ENCODE data around the gene SLC6A6.
A peak's percentile ranks its signal among the peaks of the same experiment; 100 is the strongest.

Gene SLC6A6

DNA sequence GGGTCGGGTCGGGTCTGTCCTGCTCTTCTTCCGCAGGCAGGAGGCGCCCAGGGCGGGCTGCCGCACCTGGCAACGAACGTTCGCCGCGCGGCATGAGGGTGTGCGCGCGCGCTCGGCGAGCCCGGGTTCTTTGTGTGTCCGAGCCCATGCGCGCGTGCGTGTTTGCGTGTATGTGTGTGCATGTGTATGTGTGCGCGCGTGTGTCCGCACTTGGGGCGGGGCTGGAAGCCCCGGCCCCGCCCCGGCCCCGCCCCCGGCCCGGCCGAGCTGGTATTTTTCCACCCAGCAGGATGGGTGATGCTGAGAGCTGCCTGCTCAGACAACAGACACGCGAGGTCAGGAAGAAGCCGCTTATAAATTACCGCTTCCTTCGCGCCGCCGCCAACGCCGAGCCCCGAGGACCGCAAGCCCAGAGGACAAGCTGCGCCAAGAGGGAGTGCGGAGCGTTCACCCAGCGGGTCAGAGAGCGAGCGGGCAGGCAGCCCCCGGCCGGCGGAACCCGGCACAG, at the start of gene SLC6A6:
TSS of gene SLC6A6 (plus strand) at position 303 of the 508 bp plus-strand sequence. CDS start 41,029 bp downstream, outside the sequence.
- DNase-seq = peak; percentile 79

GRCh38 chr3:14353502-14353901, 48.9 kb upstream of the SLC6A6 start:
- no peak for DNase-seq

DNA sequence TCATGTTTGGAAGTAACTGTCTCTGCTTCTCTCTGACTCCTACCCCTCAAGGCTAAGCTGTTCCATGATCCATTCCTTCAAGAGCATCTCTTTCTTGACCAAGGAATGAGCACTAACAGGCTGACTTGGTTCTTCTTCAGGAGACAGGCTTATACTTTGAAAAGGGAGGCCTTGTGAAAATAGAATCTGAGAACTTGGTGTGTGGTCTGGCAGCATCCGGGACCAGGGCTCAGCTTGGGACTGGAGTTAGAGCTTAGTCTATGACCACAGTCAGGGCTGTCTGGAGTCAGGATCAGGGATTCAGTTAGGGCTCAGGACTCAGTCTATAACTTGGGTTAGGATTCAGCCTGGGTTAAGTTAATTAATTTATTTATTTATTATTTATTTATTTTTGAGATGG, 44.9 kb upstream of the SLC6A6 start:
- DNase-seq = no peak

DNA sequence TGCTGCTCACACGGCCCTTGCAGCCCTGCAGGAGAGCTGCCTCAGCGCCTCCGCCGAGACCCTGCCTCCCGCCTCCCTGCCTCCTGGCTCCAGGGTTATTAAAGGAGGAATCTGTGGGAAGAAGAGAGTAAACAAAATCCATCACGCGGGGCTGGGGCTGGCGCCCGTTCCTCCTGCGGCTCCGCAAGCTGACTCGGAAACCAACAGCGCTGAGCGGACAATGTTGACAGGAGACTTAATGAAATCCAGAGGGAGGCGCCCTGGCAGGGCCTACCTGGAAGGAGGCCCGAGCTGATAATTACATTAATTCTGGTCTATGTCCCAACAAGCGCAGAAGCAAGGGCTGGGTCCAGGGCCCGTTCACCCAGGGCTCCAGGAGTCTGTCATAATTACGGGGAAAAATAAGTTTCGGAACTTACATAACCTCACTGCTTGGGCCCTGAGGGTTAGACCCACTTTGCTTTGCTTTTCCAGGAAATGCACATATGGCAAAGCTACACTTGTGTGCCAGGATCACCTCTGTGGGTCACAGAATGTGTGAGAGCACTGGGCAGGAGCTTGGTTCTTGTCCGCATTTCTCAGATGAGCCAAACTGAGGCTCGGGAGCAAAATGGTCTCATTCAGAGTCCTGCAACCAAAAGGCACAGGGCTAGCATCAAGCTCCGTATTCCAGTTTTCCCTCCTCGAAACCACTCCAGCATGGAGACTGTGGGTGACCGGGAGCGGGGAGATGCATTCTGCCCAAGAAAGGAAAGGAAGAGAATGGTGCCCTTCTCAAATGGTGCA, 43.8 kb upstream of the SLC6A6 start:
- DNase-seq = no peak

- no peak for DNase-seq
These were observed 43.1 kb upstream of the SLC6A6 start for GRCh38 chr3:14359348-14359747.

DNA sequence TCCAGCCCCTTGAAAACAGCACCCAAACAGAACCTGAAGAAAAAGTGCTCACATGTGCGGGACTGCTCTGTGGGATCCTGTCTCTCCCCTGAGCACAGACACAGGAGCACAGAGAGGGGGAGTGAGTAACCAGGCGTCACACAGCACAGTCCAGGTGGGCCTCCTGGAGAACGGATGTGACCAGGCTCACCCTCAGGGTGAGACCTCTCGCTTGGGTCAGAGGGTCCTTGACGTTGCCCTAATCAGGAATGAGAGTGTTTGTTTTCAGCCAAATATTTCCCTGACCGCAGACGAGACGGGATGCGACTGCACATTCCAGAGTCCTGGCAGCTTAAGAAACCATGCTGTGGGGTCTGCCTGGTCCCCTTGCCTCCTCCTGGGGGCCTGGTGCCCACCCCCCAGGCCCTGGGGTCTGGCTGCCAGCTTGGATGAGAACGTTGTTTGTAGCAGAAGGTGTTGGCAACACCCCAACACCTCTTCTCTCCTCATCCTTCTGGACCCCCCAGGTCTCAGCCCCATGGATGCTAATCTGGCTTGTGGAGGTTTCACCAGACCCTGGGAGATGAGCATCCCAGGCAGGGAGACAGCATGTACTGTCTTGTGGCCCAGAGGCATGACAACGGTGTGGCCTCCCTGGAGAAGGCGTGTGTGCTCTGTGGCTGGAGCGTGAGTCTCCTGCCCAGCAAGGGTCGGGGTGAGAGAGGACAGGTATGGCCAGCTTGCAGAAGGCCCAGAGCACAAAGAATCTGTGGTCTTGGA, 42.1 kb upstream of the SLC6A6 start:
- no peak for DNase-seq

DNA sequence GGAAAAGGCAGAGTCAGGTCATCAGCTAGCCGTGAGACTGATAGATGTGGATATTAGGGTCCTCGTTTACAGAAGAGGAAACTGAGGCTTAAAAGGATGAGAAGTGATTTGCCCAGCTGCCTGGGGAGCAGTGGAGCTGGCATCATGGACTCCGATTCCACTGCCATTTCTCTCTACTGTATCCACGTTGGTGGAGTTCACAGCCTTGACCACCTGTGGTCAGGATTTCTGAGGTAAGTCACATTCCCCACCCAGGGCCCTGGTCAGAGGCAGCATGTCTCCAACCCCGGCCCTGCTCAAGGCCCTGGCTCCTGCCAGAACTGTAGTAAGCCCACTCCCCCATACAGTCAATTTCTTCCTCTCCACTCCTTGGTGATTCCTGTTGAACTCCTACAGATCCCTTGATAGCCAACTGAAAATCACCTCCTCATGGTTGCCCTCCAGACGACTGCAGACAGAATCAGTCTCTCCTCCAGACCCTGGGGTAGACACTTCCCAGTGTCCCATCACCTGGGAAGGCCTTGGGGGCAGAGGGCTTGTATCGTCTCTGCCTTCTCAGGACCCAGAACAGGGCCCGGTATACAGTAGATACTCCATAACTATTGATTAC, 41.2 kb upstream of the SLC6A6 start:
- DNase-seq = no peak

GRCh38 chr3:14362890-14363289, 39.5 kb upstream of the SLC6A6 start:
- no peak for DNase-seq

- DNase-seq = no peak
These were observed 39.0 kb upstream of the SLC6A6 start for GRCh38 chr3:14363379-14363778.

GRCh38 chr3:14363991-14364390, 38.4 kb upstream of the SLC6A6 start:
- no peak for DNase-seq

DNA sequence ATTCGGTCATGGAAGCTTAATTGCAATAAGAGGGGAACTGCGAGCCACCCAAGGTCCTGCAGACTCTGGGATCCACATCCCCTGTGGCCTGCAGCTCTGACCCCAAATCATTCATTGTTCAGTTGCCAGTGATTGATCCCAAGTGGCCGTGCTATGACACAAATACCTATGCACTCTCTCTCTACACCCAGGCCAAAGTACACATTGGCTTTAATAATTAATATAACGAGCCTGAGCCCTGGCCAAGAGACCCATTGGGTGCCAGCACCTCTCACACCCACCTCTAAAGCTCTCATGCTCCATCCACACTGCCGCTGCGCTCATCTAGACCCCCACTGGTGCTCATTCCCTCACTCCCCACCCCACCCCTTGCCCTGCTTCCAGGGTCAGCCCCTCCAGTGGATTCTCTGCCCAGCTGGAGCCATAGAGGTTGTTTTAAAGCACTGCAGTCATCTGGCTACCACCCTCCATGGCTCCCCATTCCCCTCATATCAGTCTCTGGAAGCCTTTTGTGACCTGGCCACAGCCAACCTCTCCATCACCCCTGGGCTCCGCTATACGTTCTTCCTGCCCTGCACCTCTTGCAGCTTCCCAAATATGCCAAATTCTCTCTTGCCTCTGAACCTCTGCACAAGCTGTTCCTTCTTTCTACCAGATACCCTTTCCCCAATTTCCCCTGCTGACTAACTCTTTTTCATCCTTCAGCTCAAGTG, 37.7 kb upstream of the SLC6A6 start:
- no peak for DNase-seq

DNA sequence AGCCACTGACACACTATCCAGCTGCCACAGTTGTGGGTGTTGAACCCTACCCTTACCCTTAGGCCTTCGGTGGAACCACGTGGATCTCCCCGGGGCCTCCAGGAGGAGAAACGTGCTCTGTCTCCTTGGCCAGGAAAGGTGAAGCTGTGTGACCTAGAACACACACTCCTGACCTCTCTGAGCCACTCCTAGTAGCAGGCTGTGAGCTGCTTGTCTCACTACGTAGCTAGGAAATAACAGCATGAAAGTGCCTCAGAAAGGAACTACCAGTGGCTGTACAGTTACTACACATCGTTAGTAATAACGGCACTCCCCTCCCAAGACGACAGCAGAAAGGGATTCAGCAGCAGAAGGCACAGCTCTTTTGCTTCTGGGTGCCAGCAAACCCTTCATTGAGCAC, 36.2 kb upstream of the SLC6A6 start:
- no peak for DNase-seq

DNA sequence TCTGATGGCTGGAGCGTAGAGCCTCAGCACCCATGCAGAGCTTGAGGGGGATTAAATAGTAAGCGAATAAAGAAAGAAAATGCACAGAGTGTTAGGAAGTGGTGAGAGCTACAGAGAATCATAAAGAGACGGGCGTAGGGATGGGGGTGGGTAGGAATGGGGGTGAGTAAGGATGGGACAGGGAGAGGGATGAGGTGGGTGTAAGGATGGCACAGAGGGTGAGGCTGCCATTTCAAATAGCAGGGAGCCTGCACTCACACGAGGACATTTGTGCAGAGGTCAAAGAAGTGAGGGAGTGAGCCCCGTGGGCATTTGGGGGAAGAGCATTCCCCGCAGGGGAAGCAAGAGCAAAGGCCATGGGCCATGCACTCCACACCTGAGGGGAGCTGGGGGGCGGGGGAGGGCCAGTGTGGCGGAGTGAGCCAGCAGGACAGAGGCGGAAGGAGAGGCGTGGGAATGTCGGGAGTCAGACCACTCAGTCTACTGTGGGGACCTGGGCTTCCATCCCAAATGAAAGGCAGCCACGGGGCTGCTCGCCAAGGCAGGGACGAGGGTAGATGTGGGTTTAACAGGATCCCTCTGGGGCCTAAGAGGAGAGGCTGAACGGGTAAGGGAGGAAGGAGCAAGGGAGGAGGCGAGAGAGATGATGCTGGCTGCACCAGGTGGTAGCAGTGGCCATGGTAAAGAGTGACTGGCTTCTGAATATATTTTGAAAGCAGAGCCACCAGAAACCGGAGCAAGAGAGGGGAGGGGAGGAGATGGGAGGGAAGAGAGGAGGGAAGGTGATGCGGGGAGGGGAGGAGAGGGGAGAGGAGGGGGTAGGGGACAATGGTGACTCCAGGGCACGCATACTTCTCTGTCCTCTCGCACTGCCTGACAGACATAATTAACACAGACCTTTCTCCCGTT, 35.2 kb upstream of the SLC6A6 start:
- DNase-seq = no peak

DNA sequence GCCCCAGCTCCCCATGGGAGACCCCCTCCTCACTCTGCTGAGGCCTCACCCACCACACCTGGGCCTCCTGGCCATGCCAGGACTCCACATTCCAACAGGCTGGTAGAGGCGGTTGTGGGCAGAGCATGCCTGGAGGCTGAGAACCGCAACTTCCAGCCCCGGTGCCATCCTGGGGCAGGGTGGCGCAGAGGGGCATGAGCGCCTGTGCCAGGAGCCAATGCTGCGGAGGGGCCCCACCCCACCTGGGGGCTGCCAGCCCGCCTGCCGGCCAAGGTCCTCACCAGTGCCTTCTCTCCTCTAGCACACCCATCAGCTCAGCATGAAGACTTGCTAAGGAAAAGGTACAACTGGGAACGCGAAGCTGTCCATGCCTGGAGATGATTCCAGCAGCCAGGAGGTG, 34.3 kb upstream of the SLC6A6 start:
- DNase-seq = no peak

DNA sequence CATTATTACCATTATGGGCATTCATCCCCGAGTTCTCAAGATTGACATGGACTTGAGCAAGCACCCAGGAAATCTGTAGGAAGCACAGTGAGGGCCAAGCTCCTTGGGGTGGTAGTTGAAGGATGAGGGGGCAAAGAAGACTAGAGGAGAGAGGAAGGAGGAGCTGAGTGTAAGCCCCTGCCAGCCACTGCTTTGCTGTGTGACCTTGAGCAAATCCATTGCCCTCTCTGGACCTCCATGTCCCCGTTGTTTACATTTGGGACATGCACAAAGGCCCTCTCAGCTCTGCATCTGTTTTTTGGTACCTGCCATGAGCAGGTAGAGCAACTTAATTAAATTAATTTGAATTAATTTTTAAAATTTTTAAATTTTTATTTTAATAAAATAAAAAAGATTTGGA, 33.5 kb upstream of the SLC6A6 start:
- DNase-seq = no peak

- no peak for DNase-seq
These were observed 32.4 kb upstream of the SLC6A6 start for GRCh38 chr3:14369675-14370669.

- no peak for DNase-seq
These were observed 31.5 kb upstream of the SLC6A6 start for GRCh38 chr3:14370720-14371572.

DNA sequence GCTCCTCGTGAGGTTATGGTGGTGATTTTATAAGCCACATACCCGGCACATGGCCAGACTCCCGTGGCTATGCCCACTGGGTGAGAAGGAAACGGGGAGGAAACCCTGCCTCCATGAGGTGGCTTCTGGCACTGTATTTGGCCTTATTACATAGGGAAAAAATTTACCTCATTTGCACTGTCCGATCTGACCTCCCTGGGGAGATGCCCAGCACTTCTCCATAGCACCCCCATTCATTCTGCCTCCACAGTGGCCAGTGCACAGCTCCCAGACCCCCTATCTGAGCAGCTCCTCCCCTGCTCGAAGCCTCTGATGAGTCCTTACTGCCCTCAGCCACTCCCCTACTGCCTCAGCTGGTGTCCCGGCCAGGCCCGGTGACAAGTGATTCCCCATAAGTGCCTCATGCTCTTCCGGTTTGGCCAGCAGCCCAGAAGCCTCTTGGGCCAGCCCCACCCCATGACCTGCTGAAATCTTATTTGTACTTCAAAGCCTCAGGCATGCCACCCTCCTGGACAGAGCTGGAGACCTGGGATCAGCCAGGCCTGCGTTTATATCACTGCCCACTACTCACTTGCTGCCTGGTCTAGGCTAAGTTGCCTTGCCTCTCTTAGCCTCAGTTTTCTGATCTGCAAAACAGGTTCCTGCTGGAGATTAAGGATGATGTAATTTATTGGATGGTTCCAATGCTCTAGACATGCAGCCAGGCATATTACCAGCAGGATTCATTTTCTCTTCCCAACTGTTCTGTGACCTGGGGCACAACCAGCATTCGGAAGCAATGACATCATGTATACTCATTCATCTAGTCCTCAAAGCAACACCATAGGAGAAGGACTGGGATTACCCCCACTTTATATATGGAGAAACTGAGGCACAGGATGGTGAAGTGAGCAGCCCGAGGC, 30.6 kb upstream of the SLC6A6 start:
- peak; percentile 75 for DNase-seq

GRCh38 chr3:14372587-14372986, 29.8 kb upstream of the SLC6A6 start:
- no peak for DNase-seq

All from DMS79 (cell line).